NCI-H1092 (cell line): ENCODE data around the gene KCNK6.

Experiments used
- DNase-seq: peaks from one replicate; lab custom pipeline; 2025; lab: John Stamatoyannopoulos, UW

The KCNK6 gene

DNA sequence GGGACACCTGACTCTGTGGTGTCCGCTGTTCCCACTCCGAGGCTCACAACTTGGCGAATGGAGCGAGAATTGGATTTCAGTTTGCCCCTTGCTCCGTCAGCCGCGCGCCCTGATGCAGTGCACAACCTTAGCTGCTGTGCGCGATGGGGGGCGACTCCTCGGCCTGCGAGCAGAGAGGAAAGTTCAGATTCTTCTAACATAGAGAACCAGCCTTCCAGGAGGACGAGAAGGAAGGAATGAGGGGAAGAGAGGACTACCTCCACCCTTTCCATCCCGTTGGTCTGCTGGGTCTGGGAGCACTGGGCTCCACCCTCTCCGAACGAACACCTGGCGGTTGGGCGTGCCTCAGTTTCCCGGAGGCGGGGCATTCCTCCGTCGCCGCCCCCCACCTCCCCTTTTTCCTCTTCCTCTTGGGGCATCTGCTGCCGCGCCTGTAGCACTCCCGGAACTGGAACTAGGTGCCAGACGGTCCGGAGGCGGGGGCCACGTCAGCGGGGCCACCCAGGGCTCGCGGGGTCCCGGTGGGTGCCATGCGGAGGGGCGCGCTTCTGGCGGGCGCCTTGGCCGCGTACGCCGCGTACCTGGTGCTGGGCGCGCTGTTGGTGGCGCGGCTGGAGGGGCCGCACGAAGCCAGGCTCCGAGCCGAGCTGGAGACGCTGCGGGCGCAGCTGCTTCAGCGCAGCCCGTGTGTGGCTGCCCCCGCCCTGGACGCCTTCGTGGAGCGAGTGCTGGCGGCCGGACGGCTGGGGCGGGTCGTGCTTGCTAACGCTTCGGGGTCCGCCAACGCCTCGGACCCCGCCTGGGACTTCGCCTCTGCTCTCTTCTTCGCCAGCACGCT, at the start of gene KCNK6:
Gene KCNK6, plus strand, starts transcription at position 425 of the 838 bp plus-strand sequence. Its CDS starts 106 bp downstream, at position 531.
- DNase-seq: no peak

DNA sequence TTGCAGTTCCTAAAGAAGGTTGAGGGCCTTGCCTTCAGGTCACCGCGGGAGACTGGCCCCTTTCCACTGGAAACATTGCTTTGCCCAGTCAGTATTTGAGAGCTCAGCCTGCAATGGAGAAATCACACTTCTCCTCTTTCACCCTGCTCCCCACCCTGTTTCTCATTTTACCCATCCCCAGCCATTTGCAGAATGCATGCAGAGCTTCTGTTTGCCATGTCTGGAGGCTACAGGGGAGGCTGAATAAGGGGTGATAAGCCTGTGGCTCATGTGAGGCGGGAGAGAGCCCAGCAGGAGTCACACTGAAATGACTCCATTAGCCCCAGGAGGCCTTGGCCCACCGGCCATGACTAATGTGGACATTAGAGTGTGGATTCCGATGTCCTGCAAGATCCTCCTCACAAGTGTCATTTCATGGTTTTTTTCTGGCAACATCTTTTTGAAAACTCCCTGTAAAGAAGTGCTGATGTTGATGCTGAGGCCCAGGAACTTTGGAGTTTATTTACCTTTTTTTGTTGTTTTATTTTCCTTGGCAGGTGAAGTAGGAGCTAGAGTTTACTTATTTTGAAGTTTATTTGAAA, 49.0 kb upstream of the KCNK6 start:
- no peak for DNase-seq

DNA sequence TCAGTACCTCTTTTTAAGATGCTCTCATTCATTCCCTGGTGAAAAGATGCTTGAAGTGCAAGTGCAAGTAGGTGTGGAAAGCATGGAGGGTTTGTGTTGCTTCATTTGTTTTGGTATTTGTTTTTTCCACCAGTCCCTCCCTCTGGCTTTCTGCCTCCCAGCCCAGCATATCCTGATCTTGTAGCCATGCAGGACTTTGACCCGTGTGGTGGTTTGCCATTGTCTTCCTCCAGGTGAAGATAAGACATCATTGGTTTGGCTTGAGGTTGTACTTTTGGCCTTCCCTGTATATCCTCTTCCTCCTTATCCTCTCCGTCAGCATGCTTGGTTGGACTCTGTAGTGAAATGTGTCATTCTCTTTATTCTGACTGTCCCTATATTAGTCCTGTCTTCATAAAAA, 46.1 kb upstream of the KCNK6 start:
- DNase-seq: no peak

DNA sequence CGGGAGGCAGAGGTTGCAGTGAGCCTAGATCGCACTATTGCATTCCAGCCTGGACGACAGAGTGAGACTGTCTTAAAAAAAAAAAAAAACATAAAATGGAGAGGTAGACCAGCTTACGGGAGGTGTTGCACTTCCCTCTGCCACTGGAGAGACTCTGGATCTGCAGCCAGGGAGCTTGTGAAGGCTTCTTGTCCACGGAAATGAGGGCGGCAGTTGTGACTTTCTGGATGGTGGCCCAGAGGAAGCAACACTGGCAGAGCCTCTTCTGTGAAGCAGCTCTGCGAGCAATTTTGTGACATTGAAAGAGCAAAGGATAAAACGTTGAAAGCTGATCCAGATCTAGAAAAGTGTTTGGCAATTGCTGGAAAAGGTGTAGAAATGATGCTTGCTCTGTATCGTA, 44.9 kb upstream of the KCNK6 start:
- DNase-seq: no peak

DNA sequence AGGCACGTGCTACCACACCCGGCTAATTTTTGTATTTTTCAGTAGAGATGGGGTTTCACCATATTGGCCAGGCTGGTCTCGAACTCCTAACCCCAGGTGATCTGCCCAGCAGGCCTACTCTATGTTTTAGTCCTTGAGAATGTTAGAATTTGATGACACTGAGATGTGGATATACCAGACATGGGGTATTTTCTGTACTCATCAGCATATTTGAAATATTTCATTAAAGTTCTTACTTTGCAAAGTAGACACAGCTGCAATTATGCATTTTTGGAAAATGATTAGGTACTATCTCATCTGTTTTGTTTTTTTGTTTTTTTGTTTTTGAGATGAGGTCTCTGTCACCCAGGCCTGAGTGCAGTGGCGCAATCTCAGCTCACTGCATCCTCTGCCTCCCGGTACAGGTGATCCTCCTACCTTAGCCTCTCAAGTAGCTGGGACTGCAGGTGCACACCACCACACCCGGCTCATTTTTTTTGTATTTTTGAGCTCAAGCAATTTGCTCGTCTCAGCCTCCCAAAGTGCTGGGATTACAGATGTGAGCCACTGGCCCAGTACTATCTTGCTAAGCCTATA, 42.6 kb upstream of the KCNK6 start:
- no peak for DNase-seq

DNA sequence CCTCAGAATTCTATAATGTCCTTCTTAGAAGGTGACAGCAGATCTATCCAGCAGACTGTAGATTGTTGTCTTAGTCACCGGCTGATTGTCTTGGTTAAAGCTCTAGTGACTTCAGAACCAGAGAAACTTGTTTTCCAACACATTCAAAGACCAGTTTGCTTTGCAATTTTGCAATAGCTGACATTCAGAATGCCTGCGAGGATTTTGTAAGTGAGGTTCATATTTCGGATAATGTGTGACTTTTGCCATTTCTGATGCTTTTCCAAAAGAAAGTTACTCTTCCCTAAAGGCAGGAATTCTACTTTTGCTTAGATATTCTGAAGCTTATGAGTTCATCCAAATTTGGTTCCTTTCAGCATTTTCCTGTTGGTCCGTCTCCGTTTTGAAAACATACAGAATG, 42.1 kb upstream of the KCNK6 start:
- DNase-seq: no peak

DNA sequence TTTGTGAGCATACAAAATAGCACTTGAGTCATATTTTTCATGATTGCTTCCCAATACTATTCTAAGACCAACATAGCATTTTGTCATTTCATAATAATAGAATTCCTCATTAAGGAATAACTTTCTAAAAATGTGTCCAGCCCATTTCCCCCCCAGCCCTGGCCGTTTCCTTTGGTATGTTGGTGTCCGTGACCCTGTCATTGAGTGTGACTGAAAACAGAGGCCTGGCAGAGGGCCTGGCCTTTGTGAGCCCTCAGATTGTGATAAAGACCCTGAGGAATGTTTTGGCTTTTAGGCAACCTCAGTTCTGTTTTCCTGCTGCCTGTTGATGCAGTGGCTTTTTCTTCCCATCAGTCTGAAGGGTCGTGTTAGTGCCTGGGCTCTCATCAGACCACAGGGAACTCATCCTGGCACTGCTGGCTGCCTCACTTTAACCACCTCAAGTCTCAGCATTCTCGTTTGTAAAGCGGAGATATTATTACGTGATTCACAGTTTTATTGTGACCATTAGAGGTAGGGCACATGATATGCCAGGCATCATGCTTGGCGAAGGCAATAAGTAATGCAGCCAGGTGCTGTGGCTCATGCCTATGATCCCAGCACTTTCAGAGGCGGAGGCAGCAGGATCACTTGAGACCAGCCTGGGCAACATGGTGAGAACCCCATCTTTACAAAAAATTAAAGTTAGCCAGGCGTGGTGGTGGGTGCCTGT, 41.5 kb upstream of the KCNK6 start:
- no peak for DNase-seq

DNA sequence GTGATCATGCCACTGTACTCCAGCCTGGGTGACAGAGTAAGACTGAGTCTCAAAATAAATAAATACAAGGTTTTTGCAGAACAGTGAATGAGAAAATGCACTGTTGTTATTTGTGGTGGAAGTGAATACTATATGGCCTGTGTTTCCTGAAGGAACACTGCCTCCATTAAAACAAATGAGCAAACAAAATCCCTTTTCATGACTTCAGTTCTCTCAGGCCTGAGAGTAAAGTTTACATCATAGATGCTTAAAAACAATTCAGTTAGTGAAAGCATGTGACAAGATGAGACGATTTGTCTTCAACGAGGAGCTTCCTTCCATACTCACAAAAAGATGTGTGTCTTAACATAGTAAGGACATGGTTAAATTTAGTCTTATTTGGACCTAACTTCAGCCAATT, 40.9 kb upstream of the KCNK6 start:
- no peak for DNase-seq

DNA sequence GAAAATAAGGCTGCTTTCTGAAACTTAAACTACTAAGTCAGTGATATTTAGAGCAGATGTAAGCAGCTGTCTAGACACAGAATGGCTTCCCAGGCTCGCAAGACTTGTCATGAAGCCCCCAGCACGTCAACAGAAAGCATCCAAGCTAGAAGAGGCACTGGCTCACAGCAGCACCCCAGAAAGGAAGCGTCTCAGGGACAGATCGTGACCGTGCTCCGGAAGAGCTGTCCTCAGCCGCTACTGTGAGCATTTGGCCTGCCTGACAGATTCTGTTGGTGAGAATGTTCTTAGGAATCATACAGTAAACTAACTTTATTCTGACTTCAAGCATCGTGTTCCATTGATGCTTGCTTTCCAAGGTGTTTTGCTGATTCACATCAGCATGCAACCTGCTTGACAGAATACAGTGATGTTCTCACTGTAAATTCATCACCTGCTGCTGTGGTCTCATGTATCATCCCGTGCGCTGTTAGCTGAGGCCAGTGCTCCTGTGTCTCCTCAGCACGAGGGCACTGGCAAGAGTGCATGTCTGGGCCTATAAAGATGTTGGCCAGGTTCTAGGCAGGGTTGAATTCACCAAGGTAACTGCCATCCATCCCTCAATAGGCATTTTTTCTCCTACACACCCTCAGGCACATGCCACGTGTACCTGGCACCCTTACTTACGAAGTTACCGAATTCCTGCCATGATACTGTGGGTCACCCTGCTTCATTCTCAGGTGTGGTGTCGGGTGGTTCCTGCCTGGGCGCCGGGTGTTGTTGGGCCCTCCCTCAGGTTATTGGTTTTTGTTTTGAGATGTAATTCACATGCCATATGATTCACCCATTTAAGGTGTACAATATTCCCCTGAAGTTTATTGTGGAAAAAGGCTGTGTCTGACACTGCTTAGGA, 39.4 kb upstream of the KCNK6 start:
- no peak for DNase-seq

DNA sequence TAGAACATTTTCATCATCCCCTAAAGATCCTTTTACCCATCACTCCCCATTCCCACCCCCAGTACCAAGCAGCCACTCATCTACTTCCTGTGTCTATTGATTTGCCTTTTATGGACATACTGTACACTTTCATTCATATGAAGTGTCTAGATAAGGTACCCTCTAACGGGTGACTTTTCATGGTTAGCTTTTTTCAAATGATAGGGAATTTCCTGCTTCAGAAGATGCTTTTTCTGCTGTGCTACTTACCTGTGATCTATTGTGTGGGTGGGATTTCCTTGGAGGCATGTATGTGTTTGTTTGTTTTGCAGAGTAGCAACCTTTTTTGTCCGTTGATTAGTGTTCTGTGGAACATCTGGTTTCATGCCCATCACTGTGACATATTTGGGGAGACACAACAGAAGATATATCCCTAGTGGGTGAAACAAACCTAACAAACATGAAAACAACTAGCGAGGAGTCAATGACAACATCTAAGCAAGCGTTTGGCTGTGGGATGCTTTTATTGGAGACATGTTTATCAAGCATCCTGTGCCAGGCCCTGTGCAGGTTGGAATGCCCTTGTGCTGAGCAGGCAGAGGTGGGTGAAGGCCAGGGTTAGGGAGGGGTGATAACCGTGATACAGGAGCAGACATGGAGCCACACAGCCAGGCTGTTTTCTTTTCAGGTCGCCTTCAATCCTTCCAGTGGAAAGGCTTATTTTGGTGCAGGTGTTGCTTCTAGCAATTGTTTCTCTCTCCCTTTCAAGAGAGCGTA, 37.7 kb upstream of the KCNK6 start:
- DNase-seq: no peak

DNA sequence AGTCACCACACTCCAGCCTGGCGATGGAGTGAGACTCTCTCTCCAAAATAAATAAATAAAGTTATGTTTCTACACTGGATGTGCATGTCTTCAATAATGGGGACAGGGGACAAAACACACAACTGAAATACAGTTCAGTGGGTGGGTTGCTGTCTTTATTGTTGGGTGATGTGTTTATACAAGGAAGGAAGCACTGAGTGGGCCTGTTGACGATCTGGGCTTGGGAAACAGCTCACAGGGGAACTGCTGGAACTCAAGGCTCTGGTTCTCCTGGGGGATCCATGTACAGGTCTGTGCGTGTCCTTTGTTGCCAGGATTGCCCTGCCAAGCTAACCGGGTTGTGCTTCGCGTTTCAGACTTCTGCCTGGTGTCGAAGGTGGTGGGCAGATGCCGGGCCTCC, 36.4 kb upstream of the KCNK6 start:
- DNase-seq: no peak

DNA sequence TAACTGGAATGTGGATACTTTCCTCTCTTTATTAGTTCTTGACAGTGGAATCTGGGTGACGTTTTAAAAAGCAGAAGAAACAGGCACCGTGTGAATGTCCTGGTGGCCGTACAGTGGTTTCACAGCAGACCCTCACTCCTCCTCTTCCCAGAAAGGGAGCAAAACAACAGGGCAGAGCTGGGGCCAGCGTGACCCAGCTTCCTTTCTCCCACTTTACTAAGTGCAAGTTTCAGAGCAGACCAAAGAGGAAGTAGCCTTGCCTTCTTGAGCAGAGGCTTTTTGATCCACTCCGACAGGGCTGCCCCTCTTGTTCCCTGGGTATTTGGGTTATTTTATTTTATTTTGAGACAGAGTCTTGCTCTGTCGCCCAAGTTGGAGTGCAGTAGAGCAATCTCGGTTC, 35.2 kb upstream of the KCNK6 start:
- DNase-seq: no peak

DNA sequence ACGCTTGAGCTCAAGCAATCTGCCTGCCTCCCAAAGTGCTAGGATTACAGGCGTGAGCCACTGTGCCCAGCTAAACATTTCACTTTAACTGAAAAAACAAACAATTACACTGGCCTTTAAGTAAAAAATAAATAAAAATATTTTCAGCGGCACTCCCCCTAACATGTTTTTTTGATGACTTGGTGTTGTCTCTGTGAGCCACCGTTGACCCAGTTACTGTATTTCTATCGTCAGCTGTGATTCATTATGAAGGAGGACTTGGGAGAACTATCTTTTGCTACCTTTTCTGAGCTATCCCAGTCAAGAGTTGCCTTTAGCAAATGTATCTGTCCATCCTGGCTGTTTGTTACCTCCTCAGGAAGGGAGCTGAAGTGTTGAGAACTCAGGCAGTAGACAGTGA, 34.1 kb upstream of the KCNK6 start:
- no peak for DNase-seq

DNA sequence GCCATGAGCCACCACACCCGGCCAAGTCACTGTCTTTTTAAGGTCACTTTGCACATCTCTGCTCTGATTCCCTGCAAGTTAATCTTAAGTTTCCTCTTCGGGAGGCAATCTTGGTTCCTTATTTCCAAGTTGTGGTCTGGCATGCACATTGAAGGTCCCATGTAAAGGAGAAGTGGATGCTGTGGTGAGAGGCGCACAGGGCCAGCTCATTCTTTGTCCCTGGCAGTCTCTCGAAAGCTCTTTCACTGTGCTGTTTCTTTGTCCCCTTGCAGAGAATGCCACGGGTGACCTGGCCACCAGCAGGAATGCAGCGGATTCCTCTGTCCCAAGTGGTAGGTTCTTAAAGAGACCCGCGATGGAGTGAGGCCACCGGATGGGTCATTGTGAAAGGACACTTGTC, 32.0 kb upstream of the KCNK6 start:
- DNase-seq: no peak

DNA sequence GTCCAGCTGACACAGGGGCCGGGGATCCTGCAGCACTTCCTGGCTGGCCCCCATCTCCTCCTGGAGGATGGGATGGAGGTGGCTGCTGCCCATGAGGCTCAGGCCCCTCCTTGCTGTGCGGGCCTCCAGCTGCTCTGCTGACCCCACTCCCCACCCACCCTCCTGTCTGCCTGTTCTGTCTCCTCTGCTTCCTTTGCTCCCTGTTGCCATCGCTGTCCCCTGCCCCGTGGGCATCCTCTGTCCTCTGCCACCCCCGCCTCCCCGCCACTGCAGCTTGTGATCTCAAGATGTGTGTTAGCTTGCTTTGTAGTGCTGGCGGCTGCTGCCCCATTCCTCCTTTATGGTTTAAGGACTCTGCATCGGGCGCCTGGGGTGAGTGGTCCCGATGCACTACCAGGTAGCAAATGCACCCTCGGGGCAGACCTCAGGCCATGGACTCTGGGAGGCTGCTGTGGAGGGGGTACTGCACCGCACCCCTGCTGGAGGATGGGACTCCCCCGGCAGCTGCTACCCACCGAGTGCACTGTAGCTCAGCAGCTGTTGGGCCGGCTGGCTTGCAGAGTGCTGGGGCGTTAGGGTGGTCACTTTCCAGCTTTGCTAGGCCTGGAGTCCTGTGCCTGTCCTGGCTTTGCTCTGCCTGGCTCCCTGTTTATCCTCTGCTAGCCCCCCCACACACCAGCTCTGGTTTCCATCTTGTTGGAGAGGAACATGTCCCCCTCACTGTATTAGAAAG, 31.4 kb upstream of the KCNK6 start:
- DNase-seq: no peak

DNA sequence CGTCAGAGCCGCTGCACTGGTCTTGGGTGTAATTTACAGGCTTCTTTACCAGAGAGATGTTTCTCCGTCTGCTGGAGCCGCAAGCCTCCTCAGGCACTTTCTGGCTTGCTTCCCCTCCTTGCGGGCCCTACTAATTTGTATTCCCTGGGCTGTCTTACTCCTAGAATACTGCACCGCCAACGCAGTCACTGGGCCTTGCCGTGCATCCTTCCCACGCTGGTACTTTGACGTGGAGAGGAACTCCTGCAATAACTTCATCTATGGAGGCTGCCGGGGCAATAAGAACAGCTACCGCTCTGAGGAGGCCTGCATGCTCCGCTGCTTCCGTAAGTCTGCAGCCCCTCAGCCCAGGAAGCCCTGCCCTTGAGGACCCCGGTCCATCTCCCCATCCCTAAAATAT, 29.7 kb upstream of the KCNK6 start:
- DNase-seq: no peak

DNA sequence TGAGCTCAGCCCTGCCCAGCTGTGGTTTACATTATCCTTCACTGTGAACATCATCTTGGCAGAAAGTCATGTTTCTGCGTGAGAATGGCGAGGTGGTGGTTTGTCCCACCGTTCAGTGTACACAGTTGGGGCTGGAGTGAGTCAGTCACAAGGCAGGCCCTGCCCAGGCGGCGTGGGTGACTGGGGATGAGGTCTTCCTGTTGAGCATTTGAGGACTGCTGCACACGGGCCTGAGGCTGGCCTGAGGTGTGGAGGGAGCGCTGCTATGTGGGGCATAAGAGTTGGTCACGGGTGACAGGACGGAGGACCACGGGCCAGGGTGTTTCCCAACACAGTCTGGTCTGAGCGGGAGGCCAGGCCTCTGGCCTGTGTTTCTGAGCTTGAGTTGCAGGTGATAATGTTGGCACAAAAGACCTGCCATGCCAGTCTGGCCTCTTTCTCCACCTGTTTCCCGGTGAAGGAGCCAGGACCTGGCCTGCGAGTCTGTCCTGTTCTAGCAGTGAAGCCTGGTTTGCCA, 29.0 kb upstream of the KCNK6 start:
- DNase-seq: no peak

DNA sequence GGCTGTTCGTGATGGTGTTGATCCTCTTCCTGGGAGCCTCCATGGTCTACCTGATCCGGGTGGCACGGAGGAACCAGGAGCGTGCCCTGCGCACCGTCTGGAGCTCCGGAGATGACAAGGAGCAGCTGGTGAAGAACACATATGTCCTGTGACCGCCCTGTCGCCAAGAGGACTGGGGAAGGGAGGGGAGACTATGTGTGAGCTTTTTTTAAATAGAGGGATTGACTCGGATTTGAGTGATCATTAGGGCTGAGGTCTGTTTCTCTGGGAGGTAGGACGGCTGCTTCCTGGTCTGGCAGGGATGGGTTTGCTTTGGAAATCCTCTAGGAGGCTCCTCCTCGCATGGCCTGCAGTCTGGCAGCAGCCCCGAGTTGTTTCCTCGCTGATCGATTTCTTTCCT, 27.8 kb upstream of the KCNK6 start:
- no peak for DNase-seq

DNA sequence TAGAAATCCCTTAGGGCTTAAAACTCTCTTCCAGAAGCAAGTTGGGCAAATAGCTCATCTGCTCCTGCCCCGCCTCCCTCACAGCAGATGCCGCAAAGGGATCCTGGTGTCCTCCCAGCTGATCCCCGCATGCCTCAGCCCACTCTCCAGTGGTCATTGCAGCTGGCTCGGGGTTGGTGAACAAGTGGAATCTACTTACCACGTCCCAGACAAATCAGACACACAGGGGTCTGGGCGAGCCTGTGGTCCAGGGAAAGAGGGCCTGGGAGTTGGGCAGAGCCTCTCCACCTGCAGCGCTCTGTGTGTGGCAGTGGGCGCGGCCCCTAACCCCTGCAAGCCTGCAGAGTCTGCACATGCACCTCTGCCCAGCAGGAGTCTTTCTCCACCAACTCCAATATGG, 26.4 kb upstream of the KCNK6 start:
- DNase-seq: no peak

DNA sequence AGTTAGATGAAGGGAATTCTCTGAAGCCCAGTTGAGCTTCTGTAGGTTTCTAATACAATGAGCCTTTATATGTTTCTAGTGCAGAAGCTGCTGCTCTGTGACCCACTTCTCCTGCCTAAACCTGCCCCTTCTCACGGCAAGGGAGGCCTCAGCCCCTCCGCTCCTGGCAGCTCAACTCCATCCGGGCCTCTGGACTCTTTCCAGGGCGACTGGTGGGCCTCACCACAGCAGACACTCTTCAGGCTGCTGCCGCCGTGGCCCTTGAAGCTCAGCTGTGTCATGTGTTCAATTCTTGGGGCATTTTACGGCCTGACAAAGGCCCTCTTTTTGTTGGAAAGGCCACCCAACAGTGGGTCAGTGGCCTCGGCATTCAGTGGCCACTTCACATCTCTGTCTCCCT, 25.6 kb upstream of the KCNK6 start:
- DNase-seq: no peak
